H9 (cell line): ENCODE results near the gene GPR141. TPM values are rescaled to one million over a fixed set of nuclear protein-coding genes. Genes with fewer than 3 reads are reported as not detected.

Experiments
- DNase-seq: peaks from one replicate; pipeline ENCODE4 v3.0.0-alpha.2; 2017
- H2AFZ ChIP-seq: one replicate; pipeline ENCODE4 v1.6.1; 2013; ENCODE audit warnings: mild to moderate bottlenecking, low read length, control low read depth, moderate library complexity
- H2AK5ac ChIP-seq: 2 replicates; pipeline ENCODE4 v1.6.1; 2013; ENCODE audit warnings: low read length, control low read depth, mixed read lengths; ENCODE audit not compliant: insufficient read length
- H2BK120ac ChIP-seq: one replicate; pipeline ENCODE4 v1.6.1; 2013; ENCODE audit warnings: low read depth, mild to moderate bottlenecking, low read length, control low read depth, inconsistent platforms; ENCODE audit not compliant: poor library complexity, severe bottlenecking
- H2BK12ac ChIP-seq: 2 replicates; pipeline ENCODE4 v1.6.1; 2013; ENCODE audit warnings: low read length, control low read depth, mixed read lengths, low read depth; ENCODE audit not compliant: insufficient read length
- H2BK15ac ChIP-seq: 2 replicates; pipeline ENCODE4 v1.6.1; 2013; ENCODE audit warnings: low read depth, low read length, control low read depth
- H2BK20ac ChIP-seq: one replicate; pipeline ENCODE4 v1.6.1; 2013; ENCODE audit warnings: low read depth, mild to moderate bottlenecking, low read length, control low read depth, inconsistent platforms; ENCODE audit not compliant: poor library complexity, severe bottlenecking
- H2BK5ac ChIP-seq: 2 replicates; pipeline ENCODE4 v1.6.1; 2013; ENCODE audit warnings: low read length, control low read depth, mixed read lengths; ENCODE audit not compliant: insufficient read length
- H3K14ac ChIP-seq: 2 replicates; pipeline ENCODE4 v1.6.1; 2013; ENCODE audit warnings: low read length, control low read depth; ENCODE audit not compliant: insufficient read depth
- H3K18ac ChIP-seq: 2 replicates; pipeline ENCODE4 v1.6.1; 2013; ENCODE audit warnings: low read depth, mild to moderate bottlenecking, mixed read lengths, low read length, control low read depth; ENCODE audit not compliant: insufficient read length
- H3K23ac ChIP-seq: 2 replicates; pipeline ENCODE4 v1.6.1; 2013; ENCODE audit warnings: low read length, control low read depth, mixed read lengths, low read depth; ENCODE audit not compliant: insufficient read length
- H3K23me2 ChIP-seq: 2 replicates; pipeline ENCODE4 v1.6.1; 2013; ENCODE audit warnings: low read depth, mild to moderate bottlenecking, mixed read lengths, low read length, control low read depth; ENCODE audit not compliant: insufficient read length, poor library complexity, severe bottlenecking
- H3K27ac ChIP-seq: 2 replicates; pipeline ENCODE4 v1.5.1; 2013; ENCODE audit warnings: low read length, control low read depth, mixed read lengths, low read depth; ENCODE audit not compliant: insufficient read length
- H3K27me3 ChIP-seq: 2 replicates; pipeline ENCODE4 v1.6.1; 2013; ENCODE audit warnings: low read length, control low read depth, inconsistent platforms; ENCODE audit not compliant: insufficient read depth
- H3K4ac ChIP-seq: 2 replicates; pipeline ENCODE4 v1.6.1; 2013; ENCODE audit warnings: low read depth, mild to moderate bottlenecking, control low read depth, inconsistent platforms, low read length, moderate library complexity
- H3K4me1 ChIP-seq: 2 replicates; pipeline ENCODE4 v1.6.1; 2013; ENCODE audit warnings: low read length, control low read depth, inconsistent platforms; ENCODE audit not compliant: insufficient read depth
- H3K4me2 ChIP-seq: 2 replicates; pipeline ENCODE4 v1.6.1; 2013; ENCODE audit warnings: low read length, control low read depth, mixed read lengths; ENCODE audit not compliant: insufficient read length, insufficient read depth
- H3K56ac ChIP-seq: 2 replicates; pipeline ENCODE4 v1.6.1; 2013; ENCODE audit warnings: low read depth, mild to moderate bottlenecking, mixed read lengths, low read length, control low read depth; ENCODE audit not compliant: insufficient read length
- H3K79me1 ChIP-seq: 2 replicates; pipeline ENCODE4 v1.6.1; 2013; ENCODE audit warnings: low read depth, mild to moderate bottlenecking, moderate library complexity, low read length, control low read depth, inconsistent platforms; ENCODE audit not compliant: insufficient read depth, poor library complexity, severe bottlenecking
- H3K79me2 ChIP-seq: 2 replicates; pipeline ENCODE4 v1.6.1; 2013; ENCODE audit warnings: low read length, control low read depth, inconsistent platforms; ENCODE audit not compliant: insufficient read depth
- H3K9ac ChIP-seq: 2 replicates; pipeline ENCODE4 v1.6.1; 2013; ENCODE audit warnings: low read length, control low read depth, mixed read lengths; ENCODE audit not compliant: insufficient read length; ENCODE audit errors: extremely low read depth
- H3K9me3 ChIP-seq: one replicate; pipeline ENCODE4 v1.6.1; 2013; ENCODE audit warnings: low read depth, low read length, inconsistent platforms; ENCODE audit not compliant: control insufficient read depth
- H3T11ph ChIP-seq: one replicate; pipeline ENCODE4 v1.6.1; 2013; ENCODE audit warnings: mild to moderate bottlenecking, low read length, control low read depth, inconsistent platforms
- H4K20me1 ChIP-seq: one replicate; pipeline ENCODE4 v1.6.1; 2013; ENCODE audit not compliant: control insufficient read depth, insufficient read length, insufficient read depth
- H4K5ac ChIP-seq: 2 replicates; pipeline ENCODE4 v1.6.1; 2013; ENCODE audit warnings: low read depth, mild to moderate bottlenecking, mixed read lengths, low read length, control low read depth; ENCODE audit not compliant: insufficient read length
- H4K8ac ChIP-seq: replicated peaks from 2 replicates; pipeline ENCODE4 v1.6.1; 2013; ENCODE audit warnings: low read length, control low read depth, mixed read lengths, low read depth; ENCODE audit not compliant: insufficient read length
- H4K91ac ChIP-seq: 2 replicates; pipeline ENCODE4 v1.6.1; 2013; ENCODE audit warnings: low read depth, mild to moderate bottlenecking, moderate library complexity, mixed read lengths, low read length, control low read depth; ENCODE audit not compliant: insufficient read length
- H3K27ac Mint-ChIP-seq, 3 experiments: 2 replicates in 2 of 3; 3 replicates in 1 of 3; pipeline ENCODE4 v1.8.0; 2020 to 2021; ENCODE audit warnings: mixed read lengths in 3 of 3, mild to moderate bottlenecking in 1 of 3, moderate library complexity in 1 of 3
- H3K27me3 Mint-ChIP-seq: 2 replicates; pipeline ENCODE4 v1.8.0; 2021; ENCODE audit warnings: low read depth, mild to moderate bottlenecking, moderate library complexity, mixed read lengths
- H3K36me3 Mint-ChIP-seq, 3 experiments: 2 replicates in 2 of 3; 3 replicates in 1 of 3; pipeline ENCODE4 v1.8.0; 2020 to 2021; ENCODE audit warnings: low read depth in 3 of 3, mixed read lengths in 3 of 3; ENCODE audit not compliant: insufficient read depth in 1 of 3
- H3K4me1 Mint-ChIP-seq, 2 experiments: 2 replicates each; pipeline ENCODE4 v1.8.0; 2020; ENCODE audit warnings: mixed read lengths in 2 of 2
- H3K4me3 Mint-ChIP-seq, 2 experiments: 2 replicates in 1 of 2; 3 replicates in 1 of 2; pipeline ENCODE4 v1.8.0; 2020 to 2021; ENCODE audit warnings: mild to moderate bottlenecking in 2 of 2, mixed read lengths in 2 of 2, moderate library complexity in 1 of 2
- H3K9me3 Mint-ChIP-seq, 2 experiments: 2 replicates in 1 of 2; 3 replicates in 1 of 2; pipeline ENCODE4 v1.8.0; 2020; ENCODE audit warnings: mild to moderate bottlenecking in 2 of 2, mixed read lengths in 2 of 2, moderate library complexity in 1 of 2
- CTCF ChIP-seq: fragments of 200-600 bp; sonication (generic); conservative IDR thresholded peaks from 3 replicates; pipeline ENCODE4 v1.8.0; 2021; ENCODE audit warnings: antibody characterized with exemption, mild to moderate bottlenecking
- WGBS: extraction: QIAGEN DNeasy Blood & Tissue Kit; methylation state at CpG from one replicate; pipeline ENCODE4 v1.1.7; 2013; ENCODE audit warnings: missing lambda C conversion rate, low lambda C conversion rate, mixed read lengths; ENCODE audit not compliant: insufficient read length; ENCODE audit errors: extremely low coverage; 5-methylcytosine and 5-hydroxymethylcytosine counted together
- total RNA-seq: library from RNA; stranded (reverse); gene quantifications from 2 replicates; pipeline ENCODE4 v1.2.1, GENCODE V29; 2021

The GPR141 gene
- total RNA-seq, 1 experiment from 2014 or later, result 0.50 TPM

DNA sequence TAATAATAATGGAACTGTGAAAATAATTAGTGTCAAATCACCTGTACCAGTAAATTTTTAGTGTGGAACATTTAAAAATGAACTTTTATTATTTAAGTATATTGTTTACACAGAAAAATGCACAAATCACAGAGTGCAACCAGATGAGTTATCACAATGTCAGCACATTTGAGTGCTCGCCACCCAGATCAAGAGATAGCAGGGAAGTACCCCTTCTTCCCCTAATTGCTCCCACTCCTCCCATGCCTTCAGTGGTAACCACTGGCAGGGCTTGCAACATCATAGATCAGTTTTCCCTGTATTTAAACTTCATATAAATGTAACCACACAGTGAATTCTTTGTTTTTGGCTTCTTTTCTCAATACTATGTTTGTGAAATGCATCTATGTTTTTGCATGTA is 7.8 kb upstream of the GPR141 start:
- Mint-ChIP-seq H3K36me3 (no peaks in the 10 kb centered on the region), H3K27me3 (no peaks in the 10 kb centered on the region), H3K27ac (no peak overlapping the region), H3K4me3 (no peak overlapping the region), H3K4me1 (no peaks in the 10 kb centered on the region; a peak in 1 of 4 replicates), H3K9me3 (no peaks in the 10 kb centered on the region)
- Histone ChIP-seq H4K5ac (no peak overlapping the region), H3K9me3 (no peaks in the 10 kb centered on the region), H3T11ph (no peak overlapping the region), H2BK20ac (no peak overlapping the region), H4K8ac (no peak overlapping the region), H3K4me2 (no peak overlapping the region), H3K23ac (no peak overlapping the region), H3K23me2 (no peaks in the 10 kb centered on the region), H3K18ac (no peak overlapping the region), H4K20me1 (no peaks in the 10 kb centered on the region), H2BK5ac (no peak overlapping the region), H2BK12ac (no peak overlapping the region), H3K79me2 (no peaks in the 10 kb centered on the region), H3K14ac (no peak overlapping the region), H2BK15ac (no peak overlapping the region), H3K79me1 (no peaks in the 10 kb centered on the region), H2AFZ (no peak overlapping the region), H3K27me3 (no peaks in the 10 kb centered on the region), H3K4me1 (no peaks in the 10 kb centered on the region), H3K4ac (no peak overlapping the region), H2BK120ac (no peak overlapping the region), H3K27ac (no peak overlapping the region), H4K91ac (no peak overlapping the region), H2AK5ac (no peak overlapping the region), H3K56ac (no peak overlapping the region), H3K9ac (no peak overlapping the region)
- no peak for DNase-seq
- WGBS, result no CpG with 5 or more reads among the region's 1 CpG
- no peak for TF ChIP-seq CTCF
